ENCODE results near the gene MGRN1. TPM values are rescaled to one million over a fixed set of nuclear protein-coding genes. Genes with fewer than 3 reads are reported as not detected.

Gene MGRN1
- total RNA-seq, 3 donors from 2014 or later: 72.3 to 80.2 (median 77.0) TPM

GRCh38 chr16:4689864-4690704 lies 65.5 kb downstream of the MGRN1 start:
- H3K36me3 ChIP-seq (ENCODE audit: low read depth): peaks cover 4% of the 10 kb centered on the region
- peak in 2 of 3 donors; percentile 23 to 54 for DNase-seq
- intact Hi-C loops (cut with DNase I, micrococcal nuclease): no loop called here

DNA sequence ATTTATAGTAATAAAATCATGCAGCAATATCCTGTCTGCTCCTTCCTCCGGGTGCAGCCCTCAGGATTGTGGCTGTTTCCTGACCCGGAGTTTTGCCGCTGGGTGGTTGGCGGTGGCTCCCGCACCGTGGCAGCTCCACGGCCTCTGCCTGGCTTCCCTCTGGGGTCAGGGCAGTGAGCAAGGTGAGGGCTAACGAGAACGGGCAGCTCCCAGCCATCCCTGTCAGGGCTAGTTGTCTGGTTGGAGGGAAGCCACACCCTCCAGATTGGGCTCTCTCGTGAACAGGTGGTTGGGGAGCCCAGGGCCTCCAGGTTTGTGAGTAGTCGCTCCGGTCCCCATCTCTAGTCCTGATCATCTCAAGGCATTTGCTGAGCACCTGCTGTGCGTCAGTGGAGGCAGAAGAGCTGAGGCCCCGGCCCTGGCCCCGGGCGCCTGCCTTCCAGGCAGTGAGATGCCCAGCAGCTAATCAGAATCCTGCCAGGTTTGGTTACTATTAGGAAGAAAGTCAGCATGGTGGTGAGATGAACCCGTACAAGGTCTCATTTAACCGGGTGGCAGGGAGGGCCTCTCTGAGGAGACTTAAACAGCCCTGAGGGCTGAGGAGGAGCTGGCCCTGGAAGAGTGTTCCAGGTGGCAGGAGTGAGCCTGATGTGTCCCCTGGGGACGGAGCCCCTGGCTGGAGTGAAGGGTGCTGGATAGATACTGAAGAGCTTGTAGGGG lies 66.5 kb downstream of the MGRN1 start:
- Histone ChIP-seq H3K36me3 (ENCODE audit: low read depth) (peaks cover 4% of the 10 kb centered on the region), H3K4me3 (no peak overlapping the region), H3K4me1 (ENCODE audit: low read depth) (peaks cover 17% of the 10 kb centered on the region), H3K9me3 (no peaks in the 10 kb centered on the region)
- TF ChIP-seq, protein P1, sequence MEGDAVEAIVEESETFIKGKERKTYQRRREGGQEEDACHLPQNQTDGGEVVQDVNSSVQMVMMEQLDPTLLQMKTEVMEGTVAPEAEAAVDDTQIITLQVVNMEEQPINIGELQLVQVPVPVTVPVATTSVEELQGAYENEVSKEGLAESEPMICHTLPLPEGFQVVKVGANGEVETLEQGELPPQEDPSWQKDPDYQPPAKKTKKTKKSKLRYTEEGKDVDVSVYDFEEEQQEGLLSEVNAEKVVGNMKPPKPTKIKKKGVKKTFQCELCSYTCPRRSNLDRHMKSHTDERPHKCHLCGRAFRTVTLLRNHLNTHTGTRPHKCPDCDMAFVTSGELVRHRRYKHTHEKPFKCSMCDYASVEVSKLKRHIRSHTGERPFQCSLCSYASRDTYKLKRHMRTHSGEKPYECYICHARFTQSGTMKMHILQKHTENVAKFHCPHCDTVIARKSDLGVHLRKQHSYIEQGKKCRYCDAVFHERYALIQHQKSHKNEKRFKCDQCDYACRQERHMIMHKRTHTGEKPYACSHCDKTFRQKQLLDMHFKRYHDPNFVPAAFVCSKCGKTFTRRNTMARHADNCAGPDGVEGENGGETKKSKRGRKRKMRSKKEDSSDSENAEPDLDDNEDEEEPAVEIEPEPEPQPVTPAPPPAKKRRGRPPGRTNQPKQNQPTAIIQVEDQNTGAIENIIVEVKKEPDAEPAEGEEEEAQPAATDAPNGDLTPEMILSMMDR (IDR thresholded peaks at IDR 0.05): no peak
- intact Hi-C loops (cut with DNase I, micrococcal nuclease): no loop called here
- peak in 1 of 3 donors; percentile 44 for DNase-seq
- no peak for ATAC-seq

More at GRCh38 chr16:4689864-4690704, 65.5 kb downstream of the MGRN1 start:
- H3K4me1 ChIP-seq (ENCODE audit: low read depth): peaks cover 14% of the 10 kb centered on the region
- no peaks in the 10 kb centered on the region for H3K9me3 ChIP-seq
- no peak for ATAC-seq
- no peak overlapping the region for H3K4me3 ChIP-seq
- TF ChIP-seq, protein P1 (IDR thresholded peaks at IDR 0.05): no peak

DNA sequence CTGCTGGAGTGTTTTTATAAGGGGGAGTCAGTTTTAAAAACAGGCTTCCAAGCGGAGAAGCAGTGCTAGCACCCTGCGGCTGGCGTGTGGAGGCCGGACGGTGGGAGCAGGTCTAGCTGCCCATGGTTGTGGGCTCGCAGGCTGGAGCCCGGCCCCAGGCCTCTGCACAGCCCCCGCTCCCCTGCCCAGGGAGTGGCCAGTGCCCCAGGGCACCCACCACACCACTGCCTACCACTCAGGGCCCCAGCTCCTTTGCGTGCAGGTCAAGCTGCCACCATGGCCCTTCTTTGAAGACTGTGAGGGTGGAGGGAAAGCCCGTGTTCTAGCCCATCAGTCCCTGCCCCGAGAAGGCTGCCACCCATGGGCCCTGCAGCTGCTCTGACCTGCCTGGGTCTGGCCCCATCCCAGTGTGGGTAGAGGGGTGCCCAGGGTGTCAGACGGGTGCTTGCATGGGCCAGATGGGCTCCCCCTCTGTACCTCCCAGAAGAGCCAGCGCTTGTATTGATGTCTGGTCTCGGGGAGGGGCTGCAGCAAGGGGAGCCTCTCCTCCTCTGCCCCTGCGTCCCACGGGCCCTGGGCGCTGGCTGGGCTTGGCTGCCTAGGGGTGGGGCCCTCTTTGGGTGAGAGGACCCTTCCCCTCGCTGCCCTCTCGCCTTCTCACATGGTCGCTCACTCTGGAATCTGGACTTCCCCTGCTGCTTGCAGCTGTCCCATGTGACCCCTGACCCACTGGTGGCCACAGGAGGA lies 67.2 kb downstream of the MGRN1 start:
- DNase-seq (peak in 2 of 3 donors; percentile 44 to 50), ATAC-seq (no peak)
- Histone ChIP-seq H3K36me3 (ENCODE audit: low read depth) (peaks cover 4% of the 10 kb centered on the region), H3K4me1 (ENCODE audit: low read depth) (peaks cover 17% of the 10 kb centered on the region), H3K9me3 (no peaks in the 10 kb centered on the region), H3K4me3 (no peak overlapping the region)
- intact Hi-C loops (cut with DNase I, micrococcal nuclease): no loop called here
- TF ChIP-seq, protein P1 (IDR thresholded peaks at IDR 0.05): no peak

GRCh38 chr16:4692460-4693295 lies 68.1 kb downstream of the MGRN1 start:
- Histone ChIP-seq H3K4me1 (ENCODE audit: low read depth) (peaks cover 17% of the 10 kb centered on the region), H3K36me3 (ENCODE audit: low read depth) (peaks cover 4% of the 10 kb centered on the region), H3K9me3 (no peaks in the 10 kb centered on the region), H3K4me3 (no peak overlapping the region)
- ATAC-seq (peak; percentile 19), DNase-seq (peak in 2 of 3 donors; percentile 43 to 55)
- TF ChIP-seq, protein P1 (IDR thresholded peaks at IDR 0.05): no peak
- intact Hi-C loops (cut with DNase I, micrococcal nuclease): no loop called here
